K562 (cell line): ENCODE results near the gene CLCA1. TPM values are rescaled to one million over a fixed set of nuclear protein-coding genes. Genes with fewer than 3 reads are reported as not detected.

ENCODE experiments used
- ARID3A ChIP-seq: IDR thresholded peaks from 2 replicates; pipeline ENCODE4 v1.6.1; 2012; ENCODE audit warnings: low read depth, low read length, improper control_type of control experiment, borderline replicate concordance
- ERF ChIP-seq: fragments of 450-650 bp; formaldehyde crosslinking; IDR thresholded peaks from 2 replicates; pipeline ENCODE4 v1.4.0; 2020; ENCODE audit warnings: mild to moderate bottlenecking, mixed read lengths
- GTF3C2 ChIP-seq: IDR thresholded peaks from 3 replicates; pipeline ENCODE4 v1.6.1; 2011; ENCODE audit warnings: borderline replicate concordance, mild to moderate bottlenecking, moderate library complexity; ENCODE audit not compliant: insufficient read length; ENCODE audit errors: extremely low read depth
- HSF4 ChIP-seq: fragments of 250-450 bp; sonication (Bioruptor Pico); IDR thresholded peaks from 2 replicates; pipeline ENCODE4 v2.1.2; 2022; ENCODE audit warnings: mild to moderate bottlenecking, moderate library complexity, borderline replicate concordance
- MAFG ChIP-seq: fragments of 450-650 bp; conservative IDR thresholded peaks from 2 replicates; pipeline ENCODE4 v1.6.1; 2016; ENCODE audit warnings: missing genetic modification characterization, missing compliant biosample characterization
- MTA1 ChIP-seq: fragments of 450-650 bp; IDR thresholded peaks from 2 replicates; pipeline ENCODE4 v1.6.1; 2017; ENCODE audit warnings: borderline replicate concordance
- POLR2AphosphoS5 ChIP-seq: IDR thresholded peaks from 2 replicates; pipeline ENCODE4 v1.6.1; 2011; ENCODE audit warnings: mild to moderate bottlenecking, low read depth, low read length, moderate library complexity; ENCODE audit not compliant: control insufficient read depth, insufficient read depth
- RERE ChIP-seq: sonication (generic); formaldehyde crosslinking; IDR thresholded peaks from 2 replicates; pipeline ENCODE4 v1.8.0; 2023; ENCODE audit warnings: missing genetic modification reagents, mild to moderate bottlenecking, borderline replicate concordance
- RNF219 ChIP-seq: fragments of 250-450 bp; sonication (Bioruptor Pico); IDR thresholded peaks from 2 replicates; pipeline ENCODE4 v1.5.0; 2022; ENCODE audit warnings: mild to moderate bottlenecking
- SAP30 ChIP-seq: fragments of 200-600 bp; sonication (generic); IDR thresholded peaks from 2 replicates; pipeline ENCODE4 v1.6.1; 2012; ENCODE audit warnings: borderline replicate concordance, low read depth, mild to moderate bottlenecking, moderate library complexity, low read length, control low read depth, inconsistent platforms; ENCODE audit not compliant: insufficient read depth, poor library complexity, severe bottlenecking
- SMC3 ChIP-seq: conservative IDR thresholded peaks from 2 replicates; pipeline ENCODE4 v1.6.1; 2011; ENCODE audit warnings: low read depth, low read length, improper control_type of control experiment; ENCODE audit not compliant: insufficient read depth
- TAF9B ChIP-seq: fragments of 450-650 bp; IDR thresholded peaks from 2 replicates; pipeline ENCODE4 v1.6.1; 2018; ENCODE audit warnings: mild to moderate bottlenecking; ENCODE audit not compliant: partially characterized antibody
- WHSC1 ChIP-seq: IDR thresholded peaks from one replicate; pipeline ENCODE4 v1.6.1; 2012; ENCODE audit warnings: low read length, control low read depth, inconsistent platforms
- ZFX ChIP-seq: sonication (generic); formaldehyde crosslinking; IDR thresholded peaks from 2 replicates; pipeline ENCODE4 v1.8.0; 2022; ENCODE audit warnings: mild to moderate bottlenecking, missing genetic modification reagents, moderate library complexity
- ZNF76 ChIP-seq: fragments of 250-450 bp; sonication (Bioruptor Pico); IDR thresholded peaks from 2 replicates; pipeline ENCODE4 v1.4.0; 2020; ENCODE audit warnings: mild to moderate bottlenecking, moderate library complexity, borderline replicate concordance
- polyA plus RNA-seq, 8 experiments: library from polyadenylated mRNA; depleted of rRNA in 4 of 8; stranded (reverse) in 5 of 8; unstranded in 3 of 8; fragments of >200 nt; fragmentation: Nextera tagmentation in 2 of 8; fragmentation: Illumina TruSeq in 1 of 8; extraction: Ambion mirVana in 2 of 8; extraction: Trizol in 1 of 8; gene quantifications; 2 replicates each; pipeline versions ENCODE4 v1.2.1 to v1.2.3, GENCODE V29; 2011 to 2014; ENCODE audit warnings: inconsistent platforms in 1 of 8, missing spikeins in 1 of 8
- total RNA-seq, 7 experiments: library from RNA; depleted of rRNA in 6 of 7; stranded (reverse); fragments of >200 nt in 6 of 7; fragmentation: Illumina TruSeq in 2 of 7; extraction: Trizol in 2 of 7; gene quantifications; 2 replicates each; pipeline versions ENCODE4 v1.2.1 to v1.2.3, GENCODE V29; 2011 to 2021; ENCODE audit warnings: low replicate concordance in 1 of 7

CLCA1 gene
- total and polyA plus RNA-seq, 9 of the 15 experiments (the other 6 are each of a cell fraction or from before 2014, with no cell fraction given), result 0.03 to 0.08 (median 0.04) TPM; not detected in 6

- TF ChIP-seq RERE (no peak), ERF (peak; percentile 98), SMC3 (no peak), RNF219 (CRISPR knock-in tag) (peak; percentile 89; the same call in 1 of the 2 replicates), MAFG (no peak; the same call in 1 of the 2 replicates), GTF3C2 (no peak), ZNF76 (peak; percentile 98), ZFX (CRISPR knock-in tag) (no peak), MTA1 (peak; percentile 64), SAP30 (no peak), WHSC1 (no peak), HSF4 (CRISPR knock-in tag) (peak; percentile 99), TAF9B (no peak), ARID3A (no peak), POLR2AphosphoS5 (peak; percentile 89)
Observed at GRCh38 chr1:86461482-86461881, 7.2 kb upstream of the CLCA1 start (continued).
